ENCODE results near the gene HOXD3.
A peak's percentile ranks its signal among the peaks of the same experiment; 100 is the strongest.

HOXD3 gene

GRCh38 chr2:176132205-176133171 lies 24.6 kb upstream of the HOXD3 start:
- no peak for DNase-seq (ENCODE audit: low spot score)

- DNase-seq (ENCODE audit: low spot score), result no peak
Observed at GRCh38 chr2:176133389-176133788, 23.7 kb upstream of the HOXD3 start.

- DNase-seq (ENCODE audit: low spot score), result no peak
Observed at GRCh38 chr2:176134035-176134434, 23.1 kb upstream of the HOXD3 start.

GRCh38 chr2:176135035-176135440 lies 22.1 kb upstream of the HOXD3 start:
- peak; percentile 50 for DNase-seq (ENCODE audit: low spot score)

GRCh38 chr2:176136374-176137251 lies 20.5 kb upstream of the HOXD3 start:
- peak; percentile 69 for DNase-seq (ENCODE audit: low spot score)

- no peak for DNase-seq (ENCODE audit: low spot score)
Observed at GRCh38 chr2:176137252-176137580, 19.9 kb upstream of the HOXD3 start.

GRCh38 chr2:176137906-176138305 lies 19.2 kb upstream of the HOXD3 start:
- DNase-seq (ENCODE audit: low spot score), result no peak

- no peak for DNase-seq (ENCODE audit: low spot score)
Observed at GRCh38 chr2:176138526-176138922, 18.6 kb upstream of the HOXD3 start.

- no peak for DNase-seq (ENCODE audit: low spot score)
Observed at GRCh38 chr2:176138923-176139660, 18.0 kb upstream of the HOXD3 start.

- no peak for DNase-seq (ENCODE audit: low spot score)
Observed at GRCh38 chr2:176139661-176140512, 17.2 kb upstream of the HOXD3 start.

GRCh38 chr2:176140513-176141317 lies 16.4 kb upstream of the HOXD3 start:
- DNase-seq (ENCODE audit: low spot score), result peak; percentile 54

- no peak for DNase-seq (ENCODE audit: low spot score)
Observed at GRCh38 chr2:176142281-176142680, 14.8 kb upstream of the HOXD3 start.

GRCh38 chr2:176145085-176145969 lies 11.8 kb upstream of the HOXD3 start:
- no peak for DNase-seq (ENCODE audit: low spot score)

GRCh38 chr2:176146101-176146500 lies 11.0 kb upstream of the HOXD3 start:
- DNase-seq (ENCODE audit: low spot score), result no peak

GRCh38 chr2:176146645-176147044 lies 10.5 kb upstream of the HOXD3 start:
- DNase-seq (ENCODE audit: low spot score), result no peak

- DNase-seq (ENCODE audit: low spot score), result no peak
Observed at GRCh38 chr2:176147210-176147799, 9.8 kb upstream of the HOXD3 start.

GRCh38 chr2:176147800-176148496 lies 9.2 kb upstream of the HOXD3 start:
- no peak for DNase-seq (ENCODE audit: low spot score)

- no peak for DNase-seq (ENCODE audit: low spot score)
Observed at GRCh38 chr2:176148751-176149421, 8.2 kb upstream of the HOXD3 start.
